ENCODE results near the gene DCDC1.

The DCDC1 gene

DNA sequence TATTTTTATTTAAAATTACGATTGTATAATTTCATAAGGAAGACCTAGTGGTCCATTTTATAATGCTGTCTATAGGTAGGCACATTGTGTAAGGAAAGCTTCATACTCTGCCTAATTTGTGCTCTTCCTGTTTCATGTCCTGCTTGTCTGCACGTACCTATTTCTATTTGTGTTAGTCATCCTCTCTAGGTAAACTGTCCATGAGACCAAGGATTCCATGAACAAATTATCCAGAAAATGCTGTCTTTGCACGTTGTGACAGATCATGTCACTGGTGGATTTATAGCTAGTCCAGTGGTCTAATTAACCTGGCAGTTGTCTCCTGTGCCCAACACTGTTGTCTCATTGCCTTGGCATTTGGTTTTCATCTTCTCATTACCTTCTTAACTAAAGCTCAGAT lies 44.8 kb upstream of the DCDC1 start:
- DNase-seq (ENCODE audit: low read depth) = no peak
- TF ChIP-seq, protein P1, sequence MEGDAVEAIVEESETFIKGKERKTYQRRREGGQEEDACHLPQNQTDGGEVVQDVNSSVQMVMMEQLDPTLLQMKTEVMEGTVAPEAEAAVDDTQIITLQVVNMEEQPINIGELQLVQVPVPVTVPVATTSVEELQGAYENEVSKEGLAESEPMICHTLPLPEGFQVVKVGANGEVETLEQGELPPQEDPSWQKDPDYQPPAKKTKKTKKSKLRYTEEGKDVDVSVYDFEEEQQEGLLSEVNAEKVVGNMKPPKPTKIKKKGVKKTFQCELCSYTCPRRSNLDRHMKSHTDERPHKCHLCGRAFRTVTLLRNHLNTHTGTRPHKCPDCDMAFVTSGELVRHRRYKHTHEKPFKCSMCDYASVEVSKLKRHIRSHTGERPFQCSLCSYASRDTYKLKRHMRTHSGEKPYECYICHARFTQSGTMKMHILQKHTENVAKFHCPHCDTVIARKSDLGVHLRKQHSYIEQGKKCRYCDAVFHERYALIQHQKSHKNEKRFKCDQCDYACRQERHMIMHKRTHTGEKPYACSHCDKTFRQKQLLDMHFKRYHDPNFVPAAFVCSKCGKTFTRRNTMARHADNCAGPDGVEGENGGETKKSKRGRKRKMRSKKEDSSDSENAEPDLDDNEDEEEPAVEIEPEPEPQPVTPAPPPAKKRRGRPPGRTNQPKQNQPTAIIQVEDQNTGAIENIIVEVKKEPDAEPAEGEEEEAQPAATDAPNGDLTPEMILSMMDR (IDR thresholded peaks at IDR 0.05; ENCODE audit: low read length, missing control alignments) = no peak
- H3K4me3 ChIP-seq (replicated peaks; ENCODE audit: low read depth, low read length) = no peak overlapping the region

DNA sequence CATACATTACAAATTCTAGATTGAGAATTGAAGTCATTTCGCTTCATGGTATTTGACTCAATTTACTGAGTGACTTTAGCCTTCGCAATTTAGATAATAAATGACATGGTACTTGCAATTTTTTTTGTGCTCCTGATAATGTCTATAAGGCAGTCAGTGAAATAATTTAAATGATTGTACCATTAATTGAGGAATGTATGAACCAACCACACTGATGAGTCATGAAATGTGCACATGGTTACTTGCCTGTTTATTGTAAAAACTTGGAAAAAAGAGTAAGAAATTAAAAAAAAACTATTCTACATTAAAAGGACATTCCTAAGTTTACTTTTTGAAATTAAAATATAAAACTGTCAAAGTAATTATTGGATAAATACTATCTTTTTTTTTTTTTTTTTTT lies 43.4 kb upstream of the DCDC1 start:
- DNase-seq (ENCODE audit: low read depth) = peak; percentile 49
- TF ChIP-seq, protein P1 (IDR thresholded peaks at IDR 0.05; ENCODE audit: low read length, missing control alignments) = no peak
- no peak overlapping the region for H3K4me3 ChIP-seq (replicated peaks; ENCODE audit: low read depth, low read length)

DNA sequence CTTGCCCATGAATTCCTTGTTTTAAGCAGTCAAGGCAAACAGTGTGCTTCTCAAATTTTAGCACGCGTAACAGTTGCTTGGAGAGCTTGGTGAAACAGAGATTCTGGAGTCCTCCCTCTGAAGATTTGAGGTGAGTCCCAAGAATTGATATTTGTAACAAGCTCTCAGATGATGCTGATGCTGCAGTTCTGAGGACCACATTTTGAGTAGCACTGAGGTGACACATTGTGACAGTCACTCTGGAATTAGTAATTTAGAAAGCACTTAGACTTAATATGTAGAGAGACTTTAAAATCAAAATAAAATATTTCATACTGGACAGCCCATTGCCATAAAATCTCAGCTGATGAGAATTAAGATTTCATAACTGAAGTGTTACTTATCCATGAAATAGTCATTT lies 38.7 kb upstream of the DCDC1 start:
- DNase-seq (ENCODE audit: low read depth) = no peak
- TF ChIP-seq, protein P1 (IDR thresholded peaks at IDR 0.05; ENCODE audit: low read length, missing control alignments) = no peak
- H3K4me3 ChIP-seq (replicated peaks; ENCODE audit: low read depth, low read length) = no peak overlapping the region

DNA sequence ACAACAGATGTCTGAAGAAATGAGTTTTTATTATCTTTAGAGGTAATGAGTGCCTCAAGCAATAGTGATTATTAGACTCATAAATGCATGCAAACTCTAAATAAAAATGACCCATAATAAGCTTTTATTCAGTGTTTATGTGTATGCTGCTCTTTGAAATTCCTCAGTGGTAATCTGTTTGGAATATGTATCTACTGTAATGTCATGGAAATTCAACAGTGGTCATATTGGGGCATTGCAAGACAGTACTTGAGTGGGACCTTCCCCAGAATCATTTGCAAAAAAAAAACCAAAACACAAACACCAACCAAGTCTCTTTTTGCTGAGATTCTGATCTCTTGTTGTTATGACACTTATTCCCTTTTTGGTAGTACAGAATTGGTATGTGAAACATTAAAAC lies 35.1 kb upstream of the DCDC1 start:
- no peak for DNase-seq (ENCODE audit: low read depth)
- TF ChIP-seq, protein P1 (IDR thresholded peaks at IDR 0.05; ENCODE audit: low read length, missing control alignments) = no peak
- H3K4me3 ChIP-seq (replicated peaks; ENCODE audit: low read depth, low read length) = no peak overlapping the region

GRCh38 chr11:31397239-31397834 lies 27.8 kb upstream of the DCDC1 start:
- TF ChIP-seq, protein P1 (IDR thresholded peaks at IDR 0.05; ENCODE audit: low read length, missing control alignments) = peak; percentile 66
- H3K4me3 ChIP-seq (replicated peaks; ENCODE audit: low read depth, low read length) = no peak overlapping the region
- DNase-seq (ENCODE audit: low read depth) = peak; percentile 43

DNA sequence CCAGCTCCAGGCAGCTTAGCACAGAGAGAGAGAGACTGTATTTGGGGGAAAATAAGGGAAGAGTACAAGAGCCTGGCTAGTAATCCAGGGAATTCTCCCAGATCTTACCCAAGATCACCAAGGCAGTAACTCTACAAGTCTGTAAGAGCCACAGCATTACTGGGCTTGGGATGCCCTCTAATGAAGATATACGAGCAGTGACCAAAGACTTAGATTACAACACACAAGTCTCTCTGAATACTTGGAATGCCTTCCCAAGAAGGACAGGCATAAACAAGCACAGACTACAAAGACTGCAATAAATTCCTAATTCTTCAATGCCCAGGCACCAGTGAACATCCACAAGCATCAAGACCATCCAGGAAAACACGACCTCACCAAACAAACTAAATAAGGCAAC lies 17.8 kb upstream of the DCDC1 start:
- TF ChIP-seq, protein P1 (IDR thresholded peaks at IDR 0.05; ENCODE audit: low read length, missing control alignments) = no peak
- H3K4me3 ChIP-seq (replicated peaks; ENCODE audit: low read depth, low read length) = no peak overlapping the region
- DNase-seq (ENCODE audit: low read depth) = peak; percentile 14

DNA sequence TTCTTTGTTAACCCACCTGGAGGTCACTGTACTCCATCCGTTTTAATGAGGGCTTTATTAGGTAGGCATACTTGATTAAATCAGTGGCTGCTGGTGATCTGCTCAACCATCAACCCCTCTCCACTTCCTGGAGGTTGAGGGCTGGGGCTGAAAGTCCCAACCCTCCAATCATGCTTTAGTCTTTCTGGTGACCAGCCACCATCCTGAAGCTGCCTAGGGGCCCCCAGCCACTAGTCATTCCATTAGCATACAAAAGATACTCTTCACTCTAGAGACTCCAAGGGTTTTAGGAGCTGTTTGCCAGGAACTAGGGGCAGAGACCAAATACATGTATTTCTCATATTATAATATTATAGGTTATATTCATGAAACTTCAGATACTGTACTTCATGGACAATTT lies 13.6 kb upstream of the DCDC1 start:
- DNase-seq (ENCODE audit: low read depth) = no peak
- TF ChIP-seq, protein P1 (IDR thresholded peaks at IDR 0.05; ENCODE audit: low read length, missing control alignments) = no peak
- no peak overlapping the region for H3K4me3 ChIP-seq (replicated peaks; ENCODE audit: low read depth, low read length)

All from fibroblast of pulmonary artery (primary cell).